ENCODE results near the gene LSM2. TPM values are rescaled to one million over a fixed set of nuclear protein-coding genes. Genes with fewer than 3 reads are reported as not detected.

LSM2 gene
- total and polyA plus RNA-seq, 9 of the 15 experiments (the other 6 are each of a cell fraction or from before 2014, with no cell fraction given), result 154 to 407 (median 223) TPM

DNA sequence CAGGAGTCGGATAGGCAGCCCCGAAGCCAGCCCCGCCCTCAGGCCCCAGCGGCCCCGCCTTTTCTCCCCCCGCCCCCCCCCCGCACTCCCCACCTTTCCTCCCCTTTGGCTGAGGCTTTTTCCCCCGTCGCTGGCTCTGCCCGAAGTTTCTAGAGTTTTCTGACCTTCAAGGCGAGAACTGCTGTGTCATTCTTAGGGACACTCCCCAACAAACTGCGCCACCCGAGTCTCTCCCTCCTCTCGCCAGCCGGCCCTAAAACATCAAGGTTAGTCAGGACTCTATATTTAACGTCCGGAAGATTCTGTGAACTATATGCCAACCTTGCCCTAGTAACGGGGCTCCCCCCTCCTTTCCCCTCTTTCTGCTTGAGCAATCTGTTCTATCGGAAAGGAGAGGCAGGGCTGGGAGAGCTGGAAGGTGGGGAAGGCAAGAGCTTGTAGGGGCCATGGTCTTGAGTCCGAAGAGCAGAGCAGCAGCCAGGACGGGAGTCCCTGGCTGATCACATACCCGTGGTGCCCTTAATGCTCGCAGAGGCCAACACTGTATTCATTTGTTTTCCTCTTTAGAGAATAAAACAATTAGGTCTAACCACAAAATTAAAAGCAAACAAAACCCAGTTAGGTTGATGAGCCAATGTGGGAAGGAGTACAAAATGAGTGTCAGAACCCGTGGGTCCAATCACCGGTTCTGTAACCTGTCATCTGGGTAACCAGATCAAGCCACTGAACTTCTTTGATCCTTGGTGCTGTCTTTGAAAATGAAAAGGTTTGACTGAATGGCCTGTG is 15.5 kb upstream of the LSM2 start (continued):
- TF ChIP-seq, protein P1, sequence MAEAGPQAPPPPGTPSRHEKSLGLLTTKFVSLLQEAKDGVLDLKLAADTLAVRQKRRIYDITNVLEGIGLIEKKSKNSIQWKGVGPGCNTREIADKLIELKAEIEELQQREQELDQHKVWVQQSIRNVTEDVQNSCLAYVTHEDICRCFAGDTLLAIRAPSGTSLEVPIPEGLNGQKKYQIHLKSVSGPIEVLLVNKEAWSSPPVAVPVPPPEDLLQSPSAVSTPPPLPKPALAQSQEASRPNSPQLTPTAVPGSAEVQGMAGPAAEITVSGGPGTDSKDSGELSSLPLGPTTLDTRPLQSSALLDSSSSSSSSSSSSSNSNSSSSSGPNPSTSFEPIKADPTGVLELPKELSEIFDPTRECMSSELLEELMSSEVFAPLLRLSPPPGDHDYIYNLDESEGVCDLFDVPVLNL (CRISPR knock-in tag; IDR thresholded peaks at IDR 0.05; ENCODE audit: low read depth), result no peak
- TF ChIP-seq CAMTA2 (CRISPR knock-in tag; conservative IDR thresholded peaks at IDR 0.05), result peak; percentile 77; the same call in 1 of the 2 replicates
- TF ChIP-seq, protein P2, sequence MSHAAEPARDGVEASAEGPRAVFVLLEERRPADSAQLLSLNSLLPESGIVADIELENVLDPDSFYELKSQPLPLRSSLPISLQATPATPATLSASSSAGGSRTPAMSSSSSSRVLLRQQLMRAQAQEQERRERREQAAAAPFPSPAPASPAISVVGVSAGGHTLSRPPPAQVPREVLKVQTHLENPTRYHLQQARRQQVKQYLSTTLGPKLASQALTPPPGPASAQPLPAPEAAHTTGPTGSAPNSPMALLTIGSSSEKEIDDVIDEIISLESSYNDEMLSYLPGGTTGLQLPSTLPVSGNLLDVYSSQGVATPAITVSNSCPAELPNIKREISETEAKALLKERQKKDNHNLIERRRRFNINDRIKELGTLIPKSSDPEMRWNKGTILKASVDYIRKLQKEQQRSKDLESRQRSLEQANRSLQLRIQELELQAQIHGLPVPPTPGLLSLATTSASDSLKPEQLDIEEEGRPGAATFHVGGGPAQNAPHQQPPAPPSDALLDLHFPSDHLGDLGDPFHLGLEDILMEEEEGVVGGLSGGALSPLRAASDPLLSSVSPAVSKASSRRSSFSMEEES (CRISPR knock-in tag; IDR thresholded peaks at IDR 0.05), result no peak
- TF ChIP-seq SUPT5H (IDR thresholded peaks at IDR 0.05), result peak; percentile 81

DNA sequence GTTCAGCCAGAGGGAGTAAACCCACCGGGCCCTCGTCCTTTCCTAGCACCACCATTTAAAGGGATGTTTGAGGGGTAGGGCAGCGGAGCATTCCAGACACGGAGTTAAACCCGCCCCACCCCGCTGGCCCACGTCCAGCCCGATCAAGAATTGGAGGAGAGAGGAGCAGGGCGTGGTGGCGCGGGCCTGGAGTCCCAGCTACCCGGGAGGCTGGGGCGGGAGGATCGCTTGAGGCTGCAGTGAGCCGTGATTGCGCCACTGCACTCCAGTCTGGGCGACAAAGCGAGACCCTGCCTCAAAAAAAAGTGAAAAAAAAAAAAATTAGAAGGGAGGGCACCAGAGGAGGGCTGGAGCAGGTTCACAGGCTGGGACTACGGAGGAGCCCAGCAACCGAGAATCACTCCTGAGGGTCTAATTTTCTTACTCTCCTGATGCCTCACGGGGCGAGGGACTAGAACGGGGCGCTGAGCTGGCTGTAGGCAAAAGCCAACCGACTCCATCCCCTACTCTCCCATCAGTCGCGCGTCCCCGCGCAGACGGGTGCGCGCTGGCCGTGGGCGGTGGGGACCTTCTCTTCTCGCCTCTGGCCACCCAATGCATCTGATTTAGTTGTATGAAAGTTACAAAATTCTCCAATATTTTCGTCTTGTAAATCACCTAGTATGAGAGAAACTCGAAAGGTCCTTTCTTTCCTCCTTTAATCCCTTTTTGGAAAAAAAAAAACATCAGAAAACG is 14.7 kb upstream of the LSM2 start:
- intact Hi-C loops (cut with micrococcal nuclease) (loop anchor here (10.0 kb wide), 1 partner anchor 353 kb away; the partner anchor contains the start of genes AGPAT1 and RNF5), in situ Hi-C loops (cut with MboI) (no loop called here)
- Histone ChIP-seq H3K9me1 (ENCODE audit: control insufficient read depth, insufficient read depth, low read length) (no peaks in the 10 kb centered on the region), H3K79me2 (ENCODE audit: control insufficient read depth, insufficient read depth, low read length) (peaks cover 67% of the 10 kb centered on the region), H3K27ac (ENCODE audit: extremely low read depth, low read depth, low read length) (peak overlapping the region; percentile 99), H3K27me3 (ENCODE audit: control insufficient read depth in 2 of 2, insufficient read depth in 2 of 2, low read length in 2 of 2) (no peaks in the 10 kb centered on the region), H3K36me3 (ENCODE audit: control insufficient read depth, insufficient read depth, low read length) (peaks cover 23% of the 10 kb centered on the region), H3K9me3 (replicated peaks; ENCODE audit: control insufficient read depth, insufficient read depth, low read depth, low read length) (no peaks in the 10 kb centered on the region), H2AFZ (ENCODE audit: low read depth, low read length) (peak overlapping the region; percentile 90), H3K4me1 (replicated peaks in 1 of 2; ENCODE audit: control insufficient read depth in 2 of 2, insufficient read depth in 2 of 2, low read length in 2 of 2) (peaks cover 47 to 56% of the 10 kb centered on the region in 2 experiments), H3K9ac (ENCODE audit: insufficient read depth in 1 of 2, low read depth in 2 of 2, low read length in 2 of 2) (peak overlapping the region; percentile 69 to 92), H4K20me1 (replicated peaks; ENCODE audit: control insufficient read depth, insufficient read depth, low read length) (peaks cover 16% of the 10 kb centered on the region), H3K4me3 (peak overlapping the region; percentile 59), H3K4me2 (ENCODE audit: insufficient read depth, low read length) (peak overlapping the region; percentile 84)
- WGBS (ENCODE audit: insufficient coverage, low coverage, missing lambda C conversion rate), result 2% methylated on average over 39 of the region's 39 CpGs
- ATAC-seq, result peak; percentile 64
- BruUV-seq (replicated peaks), result TSS peak; percentile 74
- DNase-seq (ENCODE audit: extremely low read depth in 1 of 4, low spot score in 3 of 4), result peak; percentile 70 to 92 (median 76)
- ChIA-PET POLR2A (interaction anchor here (0.8 to 6.4 kb wide), 20 partner anchors 8 to 1150 kb away, joined by 3 to 93 read pairs (median 6); partner anchors contain the start of genes BAG6, CSNK2B, DDAH2 and GPANK1), CTCF (ENCODE audit: low intra/inter-chr PET ratio) (no interaction called here)
- no peak for FAIRE-seq
- TF ChIP-seq, protein P3, sequence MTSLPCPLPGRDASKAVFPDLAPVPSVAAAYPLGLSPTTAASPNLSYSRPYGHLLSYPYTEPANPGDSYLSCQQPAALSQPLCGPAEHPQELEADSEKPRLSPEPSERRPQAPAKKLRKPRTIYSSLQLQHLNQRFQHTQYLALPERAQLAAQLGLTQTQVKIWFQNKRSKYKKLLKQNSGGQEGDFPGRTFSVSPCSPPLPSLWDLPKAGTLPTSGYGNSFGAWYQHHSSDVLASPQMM (CRISPR knock-in tag; IDR thresholded peaks at IDR 0.05), result no peak
- TF ChIP-seq, protein P4, sequence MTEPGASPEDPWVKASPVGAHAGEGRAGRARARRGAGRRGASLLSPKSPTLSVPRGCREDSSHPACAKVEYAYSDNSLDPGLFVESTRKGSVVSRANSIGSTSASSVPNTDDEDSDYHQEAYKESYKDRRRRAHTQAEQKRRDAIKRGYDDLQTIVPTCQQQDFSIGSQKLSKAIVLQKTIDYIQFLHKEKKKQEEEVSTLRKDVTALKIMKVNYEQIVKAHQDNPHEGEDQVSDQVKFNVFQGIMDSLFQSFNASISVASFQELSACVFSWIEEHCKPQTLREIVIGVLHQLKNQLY (CRISPR knock-in tag; conservative IDR thresholded peaks at IDR 0.05), result 0 out of 4 replicates have a peak, but pooled peaks of 1 of the 2 experiments have one; percentile 31
- 0 out of 2 replicates have a peak, but pooled peaks have one; percentile 8 for TF ChIP-seq CREB1 (IDR thresholded peaks at IDR 0.05)
- TF ChIP-seq CREB1 (CRISPR knock-in tag; IDR thresholded peaks at IDR 0.05), result no peak
- TF ChIP-seq LARP7 (IDR thresholded peaks at IDR 0.05), result peak; percentile 81
